ENCODE data around the gene NOM1. TPM values are rescaled to one million over a fixed set of nuclear protein-coding genes. Genes with fewer than 3 reads are reported as not detected.

NOM1 gene
- total and polyA plus RNA-seq, 2 donors (not counting 1 experiment from before 2014, with no cell fraction given): 14.2 to 38.3 TPM

DNA sequence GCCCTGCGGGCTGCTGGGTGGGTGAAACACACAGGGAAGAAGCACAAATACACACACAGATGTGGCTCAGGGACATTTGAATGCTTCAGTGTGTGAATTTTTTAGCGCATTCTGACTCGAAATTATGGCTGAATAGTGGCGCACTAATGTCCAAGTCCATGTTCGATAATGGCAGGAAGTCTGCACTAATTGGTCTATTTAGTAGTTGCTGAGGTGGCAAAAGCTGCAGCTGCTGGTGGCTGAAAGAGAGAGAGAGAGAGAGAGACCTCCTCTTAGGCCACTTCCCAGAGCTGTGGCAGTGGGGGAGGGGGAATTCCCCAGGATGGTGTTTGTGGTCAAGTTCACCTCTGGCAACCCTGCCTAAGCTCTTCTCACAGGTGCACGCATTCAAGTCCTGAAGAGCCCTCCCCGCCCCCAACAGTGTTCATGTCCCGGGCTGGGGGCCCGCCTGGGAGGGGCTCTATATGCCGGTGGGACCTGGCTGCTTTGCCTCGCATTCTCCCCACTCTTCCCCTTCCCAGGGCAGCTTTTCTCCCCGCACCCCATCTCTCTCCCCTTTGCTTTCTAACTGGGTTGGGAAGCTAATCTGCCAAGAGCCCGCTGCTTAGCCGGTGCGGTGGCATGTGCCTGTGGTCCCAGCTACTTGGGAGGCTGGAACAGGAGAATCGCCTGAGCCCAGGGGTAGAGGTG, 67.0 kb downstream of the NOM1 start:
- H4K20me1 ChIP-seq (ENCODE audit: control insufficient read depth, insufficient read depth, low read length, poor library complexity, severe bottlenecking): no peaks in the 10 kb centered on the region
- H3K79me2 ChIP-seq (ENCODE audit: control insufficient read depth, insufficient read depth, low read length): no peaks in the 10 kb centered on the region
- Mint-ChIP-seq H3K27me3 (peaks cover 60% of the 10 kb centered on the region), H3K4me3 (no peak overlapping the region), H3K27ac (no peak overlapping the region), H3K9me3 (ENCODE audit: insufficient read depth) (no peaks in the 10 kb centered on the region), H3K4me1 (peaks cover 19% of the 10 kb centered on the region)
- no peak overlapping the region for H3K4me3 ChIP-seq (ENCODE audit: control extremely low read depth in 1 of 5, extremely low read depth in 1 of 5, insufficient read depth in 1 of 5, low read depth in 2 of 5, low read length in 4 of 5)
- peak overlapping the region; percentile 5 for H3K4me2 ChIP-seq (replicated peaks; ENCODE audit: low read depth, low read length, poor library complexity, severe bottlenecking)
- H3K4me1 ChIP-seq (ENCODE audit: control insufficient read depth in 2 of 2, insufficient read depth in 2 of 2, low read length in 2 of 2): peaks cover 33 to 36% of the 10 kb centered on the region in 2 donors
- H3K36me3 ChIP-seq (replicated peaks in 1 of 2; ENCODE audit: control extremely low read depth in 1 of 2, control insufficient read depth in 1 of 2, extremely low read depth in 1 of 2, insufficient read depth in 2 of 2, low read length in 1 of 2): no peaks in the 10 kb centered on the region
- ChIA-PET CTCF (interaction anchor here (0.8 kb wide), 1 partner anchor 36 kb away, joined by 3 read pairs; no protein-coding TSS in a partner anchor), POLR2A (interaction anchor here (0.6 kb wide), 1 partner anchor 68 kb away, joined by 3 read pairs; no protein-coding TSS in a partner anchor)
- H3K9ac ChIP-seq (ENCODE audit: low read length): no peak overlapping the region
- peak; percentile 26 for DNase-seq
- H3K27ac ChIP-seq (ENCODE audit: low read length in 2 of 2): no peak overlapping the region
- peak overlapping the region; percentile 38 for H2AFZ ChIP-seq (ENCODE audit: insufficient read depth, low read depth, low read length, poor library complexity, severe bottlenecking)
- TF ChIP-seq EZH2 (IDR thresholded peaks at IDR 0.05; ENCODE audit: borderline replicate concordance, insufficient read depth, low read depth, low read length, poor library complexity, severe bottlenecking): no peak
- peaks cover 0 to 51% (median 0%) of the 10 kb centered on the region in 3 donors for H3K9me3 ChIP-seq (ENCODE audit: control extremely low read depth in 1 of 3, control insufficient read depth in 2 of 3, insufficient read depth in 1 of 3, low read length in 2 of 3)
- peaks cover 0 to 94% (median 59%) of the 10 kb centered on the region in 4 experiments for H3K27me3 ChIP-seq (replicated peaks in 1 of 4; ENCODE audit: control extremely low read depth in 1 of 4, control insufficient read depth in 3 of 4, insufficient read depth in 4 of 4, low read length in 3 of 4)
- WGBS (ENCODE audit: insufficient coverage): 6% methylated on average over 14 of the region's 16 CpGs
- intact Hi-C loops (cut with micrococcal nuclease): no loop called here
- no peak for ATAC-seq (ENCODE audit: low read depth)

DNA sequence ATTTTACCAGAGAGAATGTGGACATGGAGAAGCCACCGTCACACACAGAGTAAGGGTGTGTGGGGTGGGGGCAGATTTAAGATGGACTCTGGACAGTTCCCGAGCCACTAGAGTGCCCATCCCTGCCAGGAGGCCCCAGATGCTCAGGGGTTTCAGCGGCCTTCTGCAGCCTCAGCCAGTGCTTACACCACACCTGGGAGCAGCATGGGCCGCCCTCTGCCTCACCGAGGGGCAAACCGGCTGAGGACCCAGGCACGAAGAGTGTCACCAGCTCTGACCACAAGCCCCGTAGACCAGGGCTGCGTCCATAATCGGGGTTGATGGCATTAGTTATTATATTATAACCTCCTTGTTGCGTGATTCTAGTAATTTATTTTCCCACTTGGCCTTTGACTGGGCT, 67.6 kb downstream of the NOM1 start:
- Histone ChIP-seq H3K27ac (ENCODE audit: low read length in 2 of 2) (no peak overlapping the region), H3K4me2 (replicated peaks; ENCODE audit: low read depth, low read length, poor library complexity, severe bottlenecking) (no peak overlapping the region), H3K36me3 (replicated peaks in 1 of 2; ENCODE audit: control extremely low read depth in 1 of 2, control insufficient read depth in 1 of 2, extremely low read depth in 1 of 2, insufficient read depth in 2 of 2, low read length in 1 of 2) (no peaks in the 10 kb centered on the region), H3K4me3 (ENCODE audit: control extremely low read depth in 1 of 5, extremely low read depth in 1 of 5, insufficient read depth in 1 of 5, low read depth in 2 of 5, low read length in 4 of 5) (no peak overlapping the region), H2AFZ (ENCODE audit: insufficient read depth, low read depth, low read length, poor library complexity, severe bottlenecking) (no peak overlapping the region), H3K27me3 (replicated peaks in 1 of 4; ENCODE audit: control extremely low read depth in 1 of 4, control insufficient read depth in 3 of 4, insufficient read depth in 4 of 4, low read length in 3 of 4) (peaks cover 0 to 94% (median 55%) of the 10 kb centered on the region in 4 experiments), H3K4me1 (ENCODE audit: control insufficient read depth in 2 of 2, insufficient read depth in 2 of 2, low read length in 2 of 2) (peaks cover 31 to 36% of the 10 kb centered on the region in 2 donors), H3K9me3 (ENCODE audit: control extremely low read depth in 1 of 3, control insufficient read depth in 2 of 3, insufficient read depth in 1 of 3, low read length in 2 of 3) (peaks cover 0 to 49% (median 0%) of the 10 kb centered on the region in 3 donors), H4K20me1 (ENCODE audit: control insufficient read depth, insufficient read depth, low read length, poor library complexity, severe bottlenecking) (no peaks in the 10 kb centered on the region), H3K9ac (ENCODE audit: low read length) (no peak overlapping the region), H3K79me2 (ENCODE audit: control insufficient read depth, insufficient read depth, low read length) (no peaks in the 10 kb centered on the region)
- H3K27ac Mint-ChIP-seq: no peak overlapping the region
- ATAC-seq (ENCODE audit: low read depth) (no peak), DNase-seq (no peak)
- CTCF ChIA-PET: interaction anchor here (0.8 kb wide), 1 partner anchor 35 kb away, joined by 3 read pairs; no protein-coding TSS in a partner anchor
- peaks cover 57% of the 10 kb centered on the region for H3K27me3 Mint-ChIP-seq
- POLR2A ChIA-PET: no interaction called here
- no peak for TF ChIP-seq EZH2 (IDR thresholded peaks at IDR 0.05; ENCODE audit: borderline replicate concordance, insufficient read depth, low read depth, low read length, poor library complexity, severe bottlenecking)
- TF ChIP-seq, protein P1, sequence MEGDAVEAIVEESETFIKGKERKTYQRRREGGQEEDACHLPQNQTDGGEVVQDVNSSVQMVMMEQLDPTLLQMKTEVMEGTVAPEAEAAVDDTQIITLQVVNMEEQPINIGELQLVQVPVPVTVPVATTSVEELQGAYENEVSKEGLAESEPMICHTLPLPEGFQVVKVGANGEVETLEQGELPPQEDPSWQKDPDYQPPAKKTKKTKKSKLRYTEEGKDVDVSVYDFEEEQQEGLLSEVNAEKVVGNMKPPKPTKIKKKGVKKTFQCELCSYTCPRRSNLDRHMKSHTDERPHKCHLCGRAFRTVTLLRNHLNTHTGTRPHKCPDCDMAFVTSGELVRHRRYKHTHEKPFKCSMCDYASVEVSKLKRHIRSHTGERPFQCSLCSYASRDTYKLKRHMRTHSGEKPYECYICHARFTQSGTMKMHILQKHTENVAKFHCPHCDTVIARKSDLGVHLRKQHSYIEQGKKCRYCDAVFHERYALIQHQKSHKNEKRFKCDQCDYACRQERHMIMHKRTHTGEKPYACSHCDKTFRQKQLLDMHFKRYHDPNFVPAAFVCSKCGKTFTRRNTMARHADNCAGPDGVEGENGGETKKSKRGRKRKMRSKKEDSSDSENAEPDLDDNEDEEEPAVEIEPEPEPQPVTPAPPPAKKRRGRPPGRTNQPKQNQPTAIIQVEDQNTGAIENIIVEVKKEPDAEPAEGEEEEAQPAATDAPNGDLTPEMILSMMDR (IDR thresholded peaks at IDR 0.05): no peak
- no peaks in the 10 kb centered on the region for H3K9me3 Mint-ChIP-seq (ENCODE audit: insufficient read depth)
- H3K4me1 Mint-ChIP-seq: peaks cover 12% of the 10 kb centered on the region
- no peak overlapping the region for H3K4me3 Mint-ChIP-seq
- intact Hi-C loops (cut with micrococcal nuclease): no loop called here
- WGBS (ENCODE audit: insufficient coverage): 30% methylated on average over 4 of the region's 11 CpGs

Data from B cell (primary cell).